Measurements from ENCODE around the gene MIGA1. TPM values are rescaled to one million over a fixed set of nuclear protein-coding genes. Genes with fewer than 3 reads are reported as not detected.

Gene MIGA1
- total and polyA plus RNA-seq, 3 experiments from 2014 or later = 6.9 to 11.7 (median 10.2) TPM

DNA sequence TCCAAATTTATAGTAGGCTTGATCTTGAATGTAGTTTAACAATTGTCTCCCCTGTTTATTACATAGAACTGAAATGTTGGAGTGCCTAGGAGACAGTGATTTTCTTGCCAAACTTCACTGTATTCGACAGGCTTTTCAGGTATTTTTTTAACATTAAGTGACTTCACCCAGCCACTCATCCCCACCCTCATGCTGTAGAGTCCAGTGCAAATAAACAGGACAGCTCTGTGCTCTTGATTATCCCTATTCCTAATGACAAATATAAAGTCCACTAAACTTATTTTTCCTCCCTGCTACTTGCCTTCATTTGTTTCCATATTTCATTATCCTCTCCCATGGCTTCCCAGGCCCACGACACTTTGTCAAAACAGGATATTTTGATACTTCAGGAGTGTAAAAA is 79.8 kb downstream of the MIGA1 start:
- Mint-ChIP-seq H3K4me1 (peaks cover 17 to 23% (median 20%) of the 10 kb centered on the region in 3 donors), H3K27me3 (no peaks in the 10 kb centered on the region), H3K9me3 (peaks cover 3 to 20% (median 17%) of the 10 kb centered on the region in 5 donors), H3K36me3 (peaks cover 44 to 72% (median 44%) of the 10 kb centered on the region in 3 donors), H3K4me3 (no peak overlapping the region), H3K27ac (peak overlapping the region in 2 of 8 donors; percentile 66 to 80)
- no peak overlapping the region for H3K4me3 ChIP-seq (ENCODE audit: low read length)
- no peaks in the 10 kb centered on the region for H3K4me1 ChIP-seq (ENCODE audit: insufficient read depth, low read length)
- no peak for DNase-seq
- no peaks in the 10 kb centered on the region for H3K27me3 ChIP-seq (ENCODE audit: insufficient read depth, low read length, poor library complexity, severe bottlenecking)
- H3K9me3 ChIP-seq (ENCODE audit: low read length) = no peaks in the 10 kb centered on the region
- ChIA-PET CTCF (interaction anchor here (1.9 kb wide), 1 partner anchor 10 kb away, joined by 4 read pairs; no protein-coding TSS in a partner anchor), POLR2A (no interaction called here)
- H3K36me3 ChIP-seq (ENCODE audit: insufficient read depth, low read length) = peaks cover 7% of the 10 kb centered on the region
- H3K27ac ChIP-seq (ENCODE audit: low read depth, low read length) = no peak overlapping the region

DNA sequence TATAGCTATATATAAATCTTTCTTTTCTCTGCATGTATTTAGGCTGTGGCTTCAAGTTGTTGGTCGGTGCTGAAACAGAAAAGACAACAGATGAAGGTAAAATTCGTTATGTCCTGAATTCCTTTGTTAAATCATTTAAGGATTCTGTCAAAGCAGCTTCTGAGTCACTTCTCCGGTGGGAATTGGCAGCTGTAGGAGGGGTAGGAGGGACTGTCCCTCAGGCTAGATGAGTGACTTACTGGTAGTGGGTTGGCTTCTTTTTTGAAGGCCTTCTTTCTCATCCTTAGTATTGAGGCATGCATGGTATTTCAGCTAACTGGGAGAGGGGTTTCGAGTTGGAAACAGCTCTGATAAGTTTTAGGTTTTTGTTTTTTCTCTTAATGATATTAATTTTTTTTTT is 86.8 kb downstream of the MIGA1 start:
- Histone ChIP-seq H3K27me3 (ENCODE audit: insufficient read depth, low read length, poor library complexity, severe bottlenecking) (no peaks in the 10 kb centered on the region), H3K9me3 (ENCODE audit: low read length) (no peaks in the 10 kb centered on the region), H3K4me3 (ENCODE audit: low read length) (no peak overlapping the region), H3K27ac (ENCODE audit: low read depth, low read length) (no peak overlapping the region), H3K4me1 (ENCODE audit: insufficient read depth, low read length) (no peaks in the 10 kb centered on the region), H3K36me3 (ENCODE audit: insufficient read depth, low read length) (peaks cover 10% of the 10 kb centered on the region)
- no peaks in the 10 kb centered on the region for H3K9me3 Mint-ChIP-seq
- peaks cover 20 to 57% (median 24%) of the 10 kb centered on the region in 3 donors for H3K36me3 Mint-ChIP-seq
- H3K27me3 Mint-ChIP-seq = no peaks in the 10 kb centered on the region
- DNase-seq = no peak
- H3K4me1 Mint-ChIP-seq = no peaks in the 10 kb centered on the region
- no peak overlapping the region for H3K27ac Mint-ChIP-seq
- ChIA-PET POLR2A (no interaction called here), CTCF (no interaction called here)
- H3K4me3 Mint-ChIP-seq = no peak overlapping the region

DNA sequence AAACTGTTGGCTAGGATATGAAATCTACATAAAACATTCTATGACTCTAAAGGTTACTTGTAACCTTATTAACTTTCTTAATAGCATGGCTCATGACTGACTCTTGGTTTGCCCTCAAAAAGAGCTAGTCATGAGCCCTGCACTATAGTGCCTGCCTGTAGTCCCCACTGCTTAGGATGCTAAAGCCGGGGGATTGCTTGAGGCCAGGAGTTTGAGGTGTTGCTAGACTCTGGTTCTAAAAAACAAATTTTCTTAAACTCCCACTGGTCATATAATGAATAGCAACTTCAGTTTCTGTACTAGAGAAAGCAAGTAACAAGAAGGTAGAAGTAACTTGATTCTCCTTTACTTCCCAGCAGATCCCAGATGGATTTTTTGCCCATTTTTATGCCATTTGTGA is 93.2 kb downstream of the MIGA1 start:
- no peak for DNase-seq
- Histone ChIP-seq H3K27ac (ENCODE audit: low read depth, low read length) (no peak overlapping the region), H3K9me3 (ENCODE audit: low read length) (no peaks in the 10 kb centered on the region), H3K27me3 (ENCODE audit: insufficient read depth, low read length, poor library complexity, severe bottlenecking) (no peaks in the 10 kb centered on the region), H3K4me1 (ENCODE audit: insufficient read depth, low read length) (no peaks in the 10 kb centered on the region), H3K4me3 (ENCODE audit: low read length) (no peak overlapping the region), H3K36me3 (ENCODE audit: insufficient read depth, low read length) (peaks cover 2% of the 10 kb centered on the region)
- POLR2A ChIA-PET = no interaction called here
- H3K27ac Mint-ChIP-seq = no peak overlapping the region
- H3K36me3 Mint-ChIP-seq = peaks cover 8 to 42% (median 10%) of the 10 kb centered on the region in 3 donors
- no peaks in the 10 kb centered on the region for H3K27me3 Mint-ChIP-seq
- H3K4me1 Mint-ChIP-seq = no peaks in the 10 kb centered on the region
- no peaks in the 10 kb centered on the region for H3K9me3 Mint-ChIP-seq
- CTCF ChIA-PET = no interaction called here
- H3K4me3 Mint-ChIP-seq = no peak overlapping the region

DNA sequence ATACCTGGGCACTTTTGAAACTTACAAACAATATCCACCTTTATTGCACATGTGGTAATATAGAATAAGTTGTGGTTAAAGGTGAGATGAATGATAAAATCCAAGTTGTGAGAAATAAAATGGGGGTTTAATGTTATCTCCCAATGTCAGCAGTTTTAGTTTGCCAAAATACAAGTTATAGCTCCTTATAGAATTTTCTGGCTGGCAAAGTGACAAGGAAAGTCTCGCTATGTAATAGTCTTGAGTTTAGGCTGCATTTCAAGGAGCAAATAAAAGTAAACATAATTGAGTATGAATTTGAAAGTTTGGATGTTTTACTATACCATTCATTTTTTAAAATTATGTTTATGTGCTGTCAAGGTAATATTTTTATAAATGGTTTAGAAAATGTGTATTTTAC is 94.0 kb downstream of the MIGA1 start:
- no peak overlapping the region for H3K27ac ChIP-seq (ENCODE audit: low read depth, low read length)
- Mint-ChIP-seq H3K36me3 (peaks cover 5 to 38% (median 9%) of the 10 kb centered on the region in 3 donors), H3K27ac (no peak overlapping the region), H3K4me3 (no peak overlapping the region), H3K27me3 (no peaks in the 10 kb centered on the region), H3K4me1 (no peaks in the 10 kb centered on the region), H3K9me3 (no peaks in the 10 kb centered on the region)
- H3K9me3 ChIP-seq (ENCODE audit: low read length) = no peaks in the 10 kb centered on the region
- H3K36me3 ChIP-seq (ENCODE audit: insufficient read depth, low read length) = no peaks in the 10 kb centered on the region
- ChIA-PET POLR2A (no interaction called here), CTCF (no interaction called here)
- H3K27me3 ChIP-seq (ENCODE audit: insufficient read depth, low read length, poor library complexity, severe bottlenecking) = no peaks in the 10 kb centered on the region
- DNase-seq = no peak
- no peak overlapping the region for H3K4me3 ChIP-seq (ENCODE audit: low read length)
- H3K4me1 ChIP-seq (ENCODE audit: insufficient read depth, low read length) = no peaks in the 10 kb centered on the region

DNA sequence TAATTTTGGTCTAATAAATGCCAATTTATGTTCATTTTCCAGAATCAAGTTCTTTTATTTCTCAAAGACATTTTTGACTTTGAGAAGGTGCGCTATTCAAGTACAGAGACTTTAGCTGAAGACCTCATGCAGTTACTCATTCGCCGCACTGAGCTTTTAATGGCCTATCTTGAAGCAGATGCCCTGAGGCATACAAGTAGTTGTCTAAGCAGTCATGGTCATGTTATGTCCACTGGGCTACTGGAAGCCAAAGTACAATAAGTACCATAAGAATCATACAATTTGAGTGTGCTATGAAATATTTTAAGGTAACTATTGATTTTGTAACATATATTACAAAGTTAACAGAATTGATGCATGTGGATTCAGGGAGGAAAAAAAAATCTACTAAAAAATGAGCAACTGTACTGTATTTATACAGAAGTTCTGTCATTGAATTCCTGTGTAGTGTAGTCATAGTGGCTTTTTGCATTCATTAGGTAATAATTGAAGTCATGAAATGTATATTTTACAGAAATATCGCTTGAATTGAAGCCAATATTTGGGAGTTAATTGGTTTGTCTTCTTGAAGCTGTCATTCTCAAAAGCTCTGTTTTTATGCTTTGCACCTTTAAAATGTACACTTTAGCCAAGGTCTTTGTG is 95.5 kb downstream of the MIGA1 start:
- no peak overlapping the region for H3K27ac Mint-ChIP-seq
- no peak for DNase-seq
- POLR2A ChIA-PET = no interaction called here
- H3K27ac ChIP-seq (ENCODE audit: low read depth, low read length) = no peak overlapping the region
- H3K9me3 Mint-ChIP-seq = no peaks in the 10 kb centered on the region
- H3K4me1 ChIP-seq (ENCODE audit: insufficient read depth, low read length) = no peaks in the 10 kb centered on the region
- no peaks in the 10 kb centered on the region for H3K4me1 Mint-ChIP-seq
- CTCF ChIA-PET = no interaction called here
- no peaks in the 10 kb centered on the region for H3K27me3 Mint-ChIP-seq
- no peaks in the 10 kb centered on the region for H3K36me3 ChIP-seq (ENCODE audit: insufficient read depth, low read length)
- H3K27me3 ChIP-seq (ENCODE audit: insufficient read depth, low read length, poor library complexity, severe bottlenecking) = no peaks in the 10 kb centered on the region
- no peaks in the 10 kb centered on the region for H3K9me3 ChIP-seq (ENCODE audit: low read length)
- no peak overlapping the region for H3K4me3 ChIP-seq (ENCODE audit: low read length)
- H3K36me3 Mint-ChIP-seq = peaks cover 0 to 33% (median 9%) of the 10 kb centered on the region in 3 donors
- no peak overlapping the region for H3K4me3 Mint-ChIP-seq

DNA sequence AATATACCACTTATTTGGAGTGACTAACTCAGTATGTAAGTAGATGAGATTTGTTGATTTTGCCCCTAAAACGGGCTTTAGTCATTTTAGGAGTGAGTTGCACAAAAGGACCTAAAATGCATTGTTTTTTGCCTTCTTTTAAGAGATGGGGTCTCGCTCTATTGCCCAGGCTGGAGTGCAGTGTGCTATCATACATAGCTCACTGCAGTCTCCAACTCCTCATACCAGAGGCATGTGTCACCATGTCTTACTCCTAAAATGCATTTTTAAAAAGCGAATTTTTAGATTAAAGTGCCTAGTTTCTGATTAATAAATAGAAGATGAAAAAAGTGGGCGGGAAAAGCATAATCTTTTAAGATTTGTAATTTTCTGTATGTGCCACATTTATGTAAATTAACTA is 97.4 kb downstream of the MIGA1 start:
- Histone ChIP-seq H3K27ac (ENCODE audit: low read depth, low read length) (no peak overlapping the region), H3K36me3 (ENCODE audit: insufficient read depth, low read length) (no peaks in the 10 kb centered on the region), H3K27me3 (ENCODE audit: insufficient read depth, low read length, poor library complexity, severe bottlenecking) (no peaks in the 10 kb centered on the region), H3K4me1 (ENCODE audit: insufficient read depth, low read length) (no peaks in the 10 kb centered on the region), H3K9me3 (ENCODE audit: low read length) (no peaks in the 10 kb centered on the region), H3K4me3 (ENCODE audit: low read length) (no peak overlapping the region)
- no peak for DNase-seq
- Mint-ChIP-seq H3K36me3 (peaks cover 0 to 31% (median 11%) of the 10 kb centered on the region in 3 donors), H3K27me3 (no peaks in the 10 kb centered on the region), H3K27ac (no peak overlapping the region), H3K4me1 (no peaks in the 10 kb centered on the region), H3K4me3 (no peak overlapping the region), H3K9me3 (no peaks in the 10 kb centered on the region)
- ChIA-PET POLR2A (no interaction called here), CTCF (no interaction called here)

DNA sequence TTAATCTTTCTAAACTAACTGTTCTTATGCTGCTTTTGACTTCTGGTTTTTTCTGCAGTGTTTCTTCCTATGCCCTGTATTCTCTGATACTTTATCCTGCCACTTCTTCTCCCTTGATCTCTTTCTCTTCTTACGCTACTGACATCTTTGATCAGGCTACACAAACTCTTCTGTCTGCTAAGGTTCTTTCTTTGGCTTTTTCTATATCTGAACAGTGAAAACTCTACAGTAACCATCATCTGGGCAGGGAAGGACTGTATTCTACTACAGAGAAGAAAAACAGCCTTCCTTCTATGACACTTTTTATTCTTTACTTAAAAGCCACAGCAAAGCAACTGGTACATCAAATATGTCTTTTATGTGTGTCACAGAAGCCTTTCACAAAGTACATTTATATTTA is 101.6 kb downstream of the MIGA1 start:
- H3K4me1 Mint-ChIP-seq = no peaks in the 10 kb centered on the region
- Histone ChIP-seq H3K27me3 (ENCODE audit: insufficient read depth, low read length, poor library complexity, severe bottlenecking) (no peaks in the 10 kb centered on the region), H3K4me3 (ENCODE audit: low read length) (no peak overlapping the region), H3K27ac (ENCODE audit: low read depth, low read length) (no peak overlapping the region), H3K36me3 (ENCODE audit: insufficient read depth, low read length) (no peaks in the 10 kb centered on the region), H3K4me1 (ENCODE audit: insufficient read depth, low read length) (no peaks in the 10 kb centered on the region), H3K9me3 (ENCODE audit: low read length) (no peaks in the 10 kb centered on the region)
- POLR2A ChIA-PET = no interaction called here
- peak in 1 of 5 donors; percentile 15 for DNase-seq
- H3K27me3 Mint-ChIP-seq = peaks cover 3 to 6% of the 10 kb centered on the region in 2 donors
- CTCF ChIA-PET = no interaction called here
- peaks cover 6 to 9% (median 7%) of the 10 kb centered on the region in 3 donors for H3K36me3 Mint-ChIP-seq
- H3K4me3 Mint-ChIP-seq = no peak overlapping the region
- H3K9me3 Mint-ChIP-seq = peaks cover 0 to 2% (median 0%) of the 10 kb centered on the region in 5 donors
- H3K27ac Mint-ChIP-seq = no peak overlapping the region

DNA sequence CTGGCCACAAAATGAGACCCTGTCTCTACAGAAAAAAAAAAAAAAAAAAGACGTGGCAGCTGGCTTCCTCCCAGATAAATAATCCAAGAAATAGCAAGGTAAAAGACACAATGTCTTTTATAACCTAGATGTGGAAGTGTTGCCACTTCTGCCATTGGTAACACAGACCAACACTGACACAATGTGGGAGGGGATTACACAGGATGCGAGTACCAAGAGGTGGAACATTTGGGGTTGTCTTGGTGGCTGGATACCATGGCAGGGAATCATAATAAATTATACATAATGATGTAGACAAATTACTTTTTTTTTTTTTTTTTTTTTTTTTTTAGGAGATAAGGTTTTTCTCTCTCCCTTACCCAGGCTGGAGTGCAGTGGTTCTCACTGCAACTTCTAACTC is 103.0 kb downstream of the MIGA1 start:
- H3K4me3 Mint-ChIP-seq = no peak overlapping the region
- H3K27me3 Mint-ChIP-seq = peaks cover 11 to 13% of the 10 kb centered on the region in 2 donors
- no peak overlapping the region for H3K4me3 ChIP-seq (ENCODE audit: low read length)
- peaks cover 4 to 7% (median 6%) of the 10 kb centered on the region in 3 donors for H3K4me1 Mint-ChIP-seq
- H3K9me3 ChIP-seq (ENCODE audit: low read length) = no peaks in the 10 kb centered on the region
- CTCF ChIA-PET = no interaction called here
- no peaks in the 10 kb centered on the region for H3K4me1 ChIP-seq (ENCODE audit: insufficient read depth, low read length)
- peaks cover 0 to 2% (median 0%) of the 10 kb centered on the region in 5 donors for H3K9me3 Mint-ChIP-seq
- POLR2A ChIA-PET = no interaction called here
- no peak for DNase-seq
- peaks cover 4 to 13% (median 11%) of the 10 kb centered on the region in 3 donors for H3K36me3 Mint-ChIP-seq
- no peak overlapping the region for H3K27ac Mint-ChIP-seq
- no peaks in the 10 kb centered on the region for H3K27me3 ChIP-seq (ENCODE audit: insufficient read depth, low read length, poor library complexity, severe bottlenecking)
- H3K36me3 ChIP-seq (ENCODE audit: insufficient read depth, low read length) = no peaks in the 10 kb centered on the region
- no peak overlapping the region for H3K27ac ChIP-seq (ENCODE audit: low read depth, low read length)
